ENCODE measurements around the gene NPW.
A peak's percentile ranks its signal among the peaks of the same experiment; 100 is the strongest.

NPW gene

DNA sequence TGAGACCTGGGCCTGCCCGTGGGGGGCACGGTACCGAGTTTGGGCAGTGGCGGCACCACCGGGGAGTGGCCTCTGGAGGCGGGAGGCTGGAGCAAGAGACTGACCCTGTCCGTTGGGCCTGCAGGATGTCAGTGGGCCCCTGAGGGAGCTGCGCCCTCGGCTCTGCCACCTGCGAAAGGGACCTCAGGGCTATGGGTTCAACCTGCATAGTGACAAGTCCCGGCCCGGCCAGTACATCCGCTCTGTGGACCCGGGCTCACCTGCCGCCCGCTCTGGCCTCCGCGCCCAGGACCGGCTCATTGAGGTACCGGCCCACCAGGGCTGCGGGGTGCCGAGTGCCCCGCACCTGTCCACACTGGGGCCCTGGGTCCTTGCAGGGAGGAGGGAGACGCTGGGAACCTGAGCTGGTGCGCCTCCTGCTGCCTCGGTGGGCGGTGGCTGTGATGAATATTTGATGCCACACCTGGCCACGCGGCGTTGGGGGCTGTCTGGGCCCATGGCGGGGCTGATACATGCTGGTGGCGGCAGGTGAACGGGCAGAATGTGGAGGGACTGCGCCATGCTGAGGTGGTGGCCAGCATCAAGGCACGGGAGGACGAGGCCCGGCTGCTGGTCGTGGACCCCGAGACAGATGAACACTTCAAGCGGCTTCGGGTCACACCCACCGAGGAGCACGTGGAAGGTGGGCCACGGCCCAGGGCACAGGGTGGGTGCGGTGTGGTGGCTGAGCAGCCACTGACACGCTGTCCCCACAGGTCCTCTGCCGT lies 16.8 kb downstream of the NPW start:
- no peak for DNase-seq (ENCODE audit: low spot score)

- DNase-seq (ENCODE audit: low spot score), result no peak
These were observed 17.5 kb downstream of the NPW start for GRCh38 chr16:2037115-2037514.

DNA sequence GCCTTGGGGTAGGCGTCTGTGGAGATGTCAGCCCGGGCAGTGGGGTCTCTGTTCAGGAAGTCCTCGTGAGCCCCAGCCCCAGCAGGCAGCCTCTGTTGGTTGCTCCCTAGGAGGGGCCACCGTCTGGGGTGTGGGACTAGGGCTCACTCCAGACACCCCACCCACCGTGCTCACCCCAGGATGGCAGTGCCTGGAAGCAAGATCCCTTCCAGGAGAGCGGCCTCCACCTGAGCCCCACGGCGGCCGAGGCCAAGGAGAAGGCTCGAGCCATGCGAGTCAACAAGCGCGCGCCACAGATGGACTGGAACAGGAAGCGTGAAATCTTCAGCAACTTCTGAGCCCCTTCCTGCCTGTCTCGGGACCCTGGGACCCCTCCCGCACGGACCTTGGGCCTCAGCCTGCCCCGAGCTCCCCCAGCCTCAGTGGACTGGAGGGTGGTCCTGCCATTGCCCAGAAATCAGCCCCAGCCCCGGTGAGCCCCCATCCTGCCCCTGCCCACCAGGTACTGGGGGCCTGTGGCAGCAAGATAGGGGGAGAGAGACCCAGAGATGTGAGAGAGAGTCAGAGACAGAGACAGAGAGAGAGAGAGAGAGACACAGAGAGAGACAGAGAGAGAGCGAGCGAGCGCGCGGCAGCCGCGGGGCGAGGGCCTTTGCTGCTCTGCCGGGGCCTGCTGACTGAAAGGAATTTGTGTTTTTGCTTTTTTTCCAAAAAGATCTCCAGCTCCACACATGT lies 18.2 kb downstream of the NPW start:
- DNase-seq (ENCODE audit: low spot score), result no peak

GRCh38 chr16:2038382-2039231 lies 19.0 kb downstream of the NPW start:
- no peak for DNase-seq (ENCODE audit: low spot score)

DNA sequence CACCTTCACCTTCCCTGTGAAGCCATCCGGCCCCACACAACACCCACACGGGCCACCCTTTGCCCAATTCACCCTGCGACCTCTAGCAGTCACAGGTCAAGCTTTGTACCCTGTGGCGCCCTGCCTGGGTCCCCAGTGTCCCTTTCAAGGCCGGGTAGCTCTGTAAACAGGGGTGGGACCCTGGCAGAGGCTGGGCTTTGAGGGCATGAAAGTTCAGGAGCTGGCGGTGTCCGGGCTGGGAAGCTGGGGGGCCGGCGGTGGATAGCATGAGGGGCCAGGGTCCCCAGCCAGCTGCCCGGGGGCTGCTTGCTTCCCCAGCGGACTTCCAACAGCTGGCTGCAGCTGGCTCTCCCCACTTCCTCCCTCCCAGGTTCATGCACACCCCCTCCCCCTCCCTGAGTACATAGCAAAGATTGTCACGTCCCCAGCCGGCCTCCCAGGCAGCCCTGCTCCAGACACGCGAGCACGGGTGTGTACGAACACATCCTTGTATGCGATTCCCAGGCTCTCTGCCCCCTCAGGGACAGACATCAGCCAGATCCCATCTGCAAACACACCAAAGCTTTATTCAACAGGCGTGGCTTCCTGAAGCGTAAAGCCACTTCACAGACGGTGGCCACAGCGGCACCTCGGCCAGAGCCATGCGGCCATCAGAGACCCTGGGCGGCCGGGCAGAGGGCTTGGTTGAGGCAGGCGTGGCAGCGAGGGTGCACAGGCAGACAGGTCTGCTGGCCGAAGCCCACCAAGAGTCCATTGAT lies 19.9 kb downstream of the NPW start:
- peak; percentile 86 for DNase-seq (ENCODE audit: low spot score)

DNA sequence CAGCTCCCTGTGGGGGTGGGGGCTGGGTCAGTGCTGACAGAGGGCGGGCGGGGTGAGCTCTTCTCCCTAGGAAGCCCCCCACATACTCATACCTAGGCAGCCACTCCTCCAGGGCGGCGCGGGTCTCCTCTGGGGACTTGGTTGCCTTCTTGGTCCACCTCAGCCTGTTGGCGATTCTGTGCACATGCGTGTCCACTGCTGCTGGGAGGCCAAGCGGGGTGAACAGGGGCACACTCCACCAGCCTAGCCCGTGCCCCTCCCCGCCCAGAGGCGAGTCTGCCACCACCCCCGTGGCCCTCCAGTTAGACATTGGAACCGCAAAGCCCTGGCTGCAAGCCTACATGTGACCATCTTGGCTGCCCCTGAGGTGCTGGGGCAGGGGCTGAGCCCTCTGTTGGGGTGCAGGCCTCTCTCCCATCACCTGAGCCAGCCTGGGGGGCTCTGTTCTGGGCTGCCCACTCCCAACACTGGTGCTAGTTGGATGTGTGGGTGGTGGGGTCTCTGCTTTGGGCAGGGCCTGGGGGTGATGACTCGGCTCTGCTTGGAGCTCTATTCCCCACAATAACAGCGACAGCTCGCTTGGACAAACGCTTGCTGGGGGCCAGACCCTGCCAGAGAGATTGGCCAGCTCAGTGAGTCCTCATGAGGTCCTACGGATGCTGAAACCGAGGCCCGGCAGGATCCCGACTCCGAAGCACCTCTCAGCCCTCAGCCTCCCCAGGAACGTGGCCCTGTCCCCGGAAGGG lies 20.6 kb downstream of the NPW start:
- DNase-seq (ENCODE audit: low spot score), result no peak

- no peak for DNase-seq (ENCODE audit: low spot score)
These were observed 21.4 kb downstream of the NPW start for GRCh38 chr16:2040787-2041522.

DNA sequence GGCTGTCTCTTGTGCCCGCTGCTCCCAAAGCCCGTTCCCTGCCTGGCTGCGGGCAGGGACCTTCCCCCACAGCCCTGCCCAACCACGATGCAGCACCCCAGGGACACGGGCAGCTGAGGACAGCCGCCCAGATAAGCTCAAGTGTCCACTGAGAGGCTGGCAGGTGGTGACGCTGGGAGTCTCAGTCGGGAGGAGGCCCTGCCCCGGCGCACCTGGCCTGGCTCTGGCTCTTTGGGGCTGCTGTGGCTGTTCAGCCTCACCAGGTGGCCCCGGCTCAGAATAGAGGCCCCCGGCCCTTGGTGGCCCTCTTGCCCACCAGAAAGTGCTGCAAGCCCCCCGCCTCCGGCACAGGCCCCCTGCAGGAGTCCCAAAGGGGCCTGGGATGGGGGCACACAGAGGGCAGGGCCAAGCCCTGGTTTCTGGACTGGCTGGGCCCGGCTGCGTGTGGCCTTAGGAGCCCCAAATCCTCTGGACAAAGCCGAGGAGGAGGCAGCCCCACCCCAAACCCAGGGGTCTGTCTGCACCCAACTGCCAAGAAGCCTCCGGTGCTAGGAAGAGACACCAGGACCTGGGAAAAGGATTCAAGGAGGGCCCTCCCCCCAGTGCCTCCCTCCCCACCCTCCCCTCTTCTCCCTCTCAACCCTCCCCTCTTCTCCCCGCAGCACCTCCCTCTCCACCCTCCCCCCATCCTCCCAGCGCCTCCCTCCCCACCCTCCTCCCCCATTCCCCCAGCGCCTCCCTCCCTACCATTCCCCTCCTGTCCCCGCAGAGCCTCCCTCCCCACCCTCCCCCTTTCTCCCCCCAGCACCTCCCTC lies 22.8 kb downstream of the NPW start:
- DNase-seq (ENCODE audit: low spot score), result no peak

DNA sequence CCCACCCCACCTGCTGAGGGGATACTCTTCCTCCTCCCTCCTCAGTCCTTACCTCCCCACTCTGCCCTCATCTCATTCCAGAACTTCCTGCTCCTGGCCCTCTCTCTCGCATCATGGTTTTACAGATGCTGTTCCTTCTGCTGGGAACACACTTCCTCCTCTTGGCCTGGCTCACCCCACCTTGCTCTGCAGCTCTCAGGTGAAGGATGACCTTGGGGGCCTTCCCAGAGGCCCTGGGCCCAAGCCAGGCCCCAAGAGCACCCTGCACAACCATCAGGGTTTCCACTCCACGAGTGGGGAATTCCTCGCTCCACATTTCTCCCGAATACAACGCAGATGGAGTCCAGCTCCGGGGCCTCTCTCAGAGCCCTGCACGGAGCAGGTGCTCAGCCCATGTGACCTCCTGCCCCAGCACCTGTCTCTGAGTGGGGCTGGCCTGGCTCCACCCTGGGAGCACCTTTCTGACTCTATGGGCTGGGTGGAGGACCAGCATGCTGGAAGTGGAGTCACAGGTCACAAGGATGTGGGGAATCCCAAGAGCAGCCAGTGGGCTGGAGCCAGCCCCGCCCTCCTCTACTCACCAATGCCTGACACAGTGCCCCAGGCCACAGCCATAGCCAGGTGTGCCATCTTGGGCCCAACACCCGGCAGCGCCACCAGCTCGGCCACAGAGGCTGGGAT lies 23.5 kb downstream of the NPW start:
- no peak for DNase-seq (ENCODE audit: low spot score)

- no peak for DNase-seq (ENCODE audit: low spot score)
These were observed 24.3 kb downstream of the NPW start for GRCh38 chr16:2043667-2044451.

- no peak for DNase-seq (ENCODE audit: low spot score)
These were observed 25.0 kb downstream of the NPW start for GRCh38 chr16:2044541-2044940.

- DNase-seq (ENCODE audit: low spot score), result no peak
These were observed 26.6 kb downstream of the NPW start for GRCh38 chr16:2045965-2046892.

DNA sequence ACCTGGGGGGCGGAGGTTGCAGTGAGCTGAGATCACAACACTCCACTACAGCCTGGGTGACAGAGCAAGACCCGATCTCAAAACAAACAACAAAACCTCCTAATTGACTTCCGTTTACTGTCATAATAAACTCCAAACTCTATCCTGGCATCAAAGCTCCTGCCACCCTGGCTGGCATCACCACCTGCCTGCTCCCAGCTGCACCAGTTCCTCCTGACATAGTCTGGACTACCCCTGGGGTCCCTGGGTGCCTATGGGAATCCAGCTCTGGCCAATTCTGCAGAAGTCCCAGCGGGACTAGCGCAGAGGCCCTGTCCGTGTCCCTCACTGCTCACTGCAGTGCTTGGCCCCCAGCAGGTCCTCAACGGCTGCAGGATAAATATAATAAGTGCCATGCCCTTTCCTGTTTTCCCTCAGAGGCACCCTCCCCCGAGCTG lies 27.3 kb downstream of the NPW start:
- DNase-seq (ENCODE audit: low spot score), result no peak

DNA sequence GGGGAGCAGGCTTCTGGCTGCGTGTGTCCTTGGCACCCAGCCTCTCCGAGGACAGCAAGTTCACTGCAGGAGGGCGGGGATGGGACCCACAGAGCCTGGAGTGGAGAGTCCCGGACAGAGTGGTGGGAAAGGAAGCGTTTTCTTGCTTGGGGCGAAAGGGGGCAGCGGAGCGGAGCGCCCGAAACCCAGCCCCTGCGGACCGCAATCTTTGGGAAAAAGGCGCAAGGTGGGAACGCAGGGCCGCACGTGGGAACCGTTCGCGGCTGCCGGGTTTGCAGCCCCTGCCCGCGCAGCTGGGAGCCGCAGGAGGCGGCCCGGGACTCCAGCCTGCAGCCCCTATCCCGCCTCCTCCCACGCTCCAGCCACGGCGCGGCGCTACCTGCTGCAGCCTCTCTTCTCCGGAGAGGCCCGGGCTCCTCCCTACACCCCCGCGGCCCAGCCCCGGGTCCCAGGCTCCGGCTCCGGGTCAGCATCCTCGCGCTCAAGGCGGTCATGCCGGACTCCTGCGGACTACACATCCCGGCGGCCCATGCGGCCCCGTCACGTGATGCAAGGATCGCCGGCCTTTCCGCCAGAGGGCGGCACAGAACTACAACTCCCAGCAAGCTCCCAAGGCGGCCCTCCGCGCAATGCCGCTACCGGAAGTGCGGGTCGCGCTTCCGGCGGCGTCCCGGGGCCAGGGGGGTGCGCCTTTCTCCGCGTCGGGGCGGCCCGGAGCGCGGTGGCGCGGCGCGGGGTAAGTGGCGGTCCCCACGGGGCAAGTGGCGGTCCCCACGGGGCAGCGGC lies 27.9 kb downstream of the NPW start, which contains the start of the genes NTHL1 and TSC2:
Gene NTHL1 (minus strand): TSS at position 505 of the 786 bp plus-strand sequence. CDS start 11 bp downstream, at position 494.
Gene TSC2 (plus strand): TSS at position 656 of the 786 bp plus-strand sequence. CDS start 631 bp downstream, outside the sequence.
- peak; percentile 97 for DNase-seq (ENCODE audit: low spot score)

DNA sequence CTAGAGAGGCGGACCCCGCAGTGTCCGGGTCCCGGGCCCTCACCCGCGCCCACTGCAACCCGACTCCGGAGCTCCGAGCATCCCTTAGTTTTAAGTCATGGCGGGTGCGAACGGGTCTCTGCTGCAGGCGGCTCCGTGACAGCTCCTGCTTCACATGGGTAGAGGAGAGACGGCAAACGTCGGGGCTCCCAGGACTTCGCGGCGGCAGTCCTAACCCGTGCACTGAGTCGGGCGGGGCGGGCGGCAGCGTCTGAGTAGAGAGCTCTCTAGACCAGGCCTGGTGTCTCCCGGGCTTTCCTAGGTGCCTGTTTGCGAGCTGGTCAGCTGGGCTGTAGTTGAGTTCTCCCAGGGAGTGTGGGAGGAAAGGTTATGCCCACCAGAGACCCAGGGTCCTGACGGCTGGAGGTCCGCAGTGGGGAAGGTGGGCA lies 28.5 kb downstream of the NPW start:
- DNase-seq (ENCODE audit: low spot score), result no peak

- no peak for DNase-seq (ENCODE audit: low spot score)
These were observed 33.6 kb downstream of the NPW start for GRCh38 chr16:2053211-2053610.
